WTC11 (cell line): Measurements from ENCODE around the gene CD93.

Source experiments
- ATF2 ChIP-seq: sonication (generic); formaldehyde crosslinking; IDR thresholded peaks from 2 replicates; pipeline ENCODE4 v1.8.1; 2022; ENCODE audit warnings: low read depth, missing genetic modification reagents, borderline replicate concordance
- CBFB ChIP-seq: sonication (generic); formaldehyde crosslinking; IDR thresholded peaks from 2 replicates; pipeline ENCODE4 v1.8.1; 2022; ENCODE audit warnings: mild to moderate bottlenecking, low read depth, missing genetic modification reagents
- CTCF ChIP-seq: fragments of 200-600 bp; IDR thresholded peaks from 2 replicates; pipeline ENCODE4 v1.8.0; 2022; ENCODE audit warnings: antibody characterized with exemption
- E2F4 ChIP-seq: sonication (generic); formaldehyde crosslinking; IDR thresholded peaks from 2 replicates; pipeline ENCODE4 v1.8.1; 2022; ENCODE audit warnings: low read depth, mild to moderate bottlenecking, moderate library complexity, missing genetic modification reagents, borderline replicate concordance
- FOXP1 ChIP-seq: sonication (generic); formaldehyde crosslinking; IDR thresholded peaks from 2 replicates; pipeline ENCODE4 v1.8.0; 2022; ENCODE audit warnings: missing genetic modification reagents, mild to moderate bottlenecking, moderate library complexity, borderline replicate concordance
- IRF1 ChIP-seq: sonication (generic); formaldehyde crosslinking; IDR thresholded peaks from 2 replicates; pipeline ENCODE4 v1.8.0; 2023; ENCODE audit warnings: missing genetic modification reagents
- MAX ChIP-seq: sonication (generic); formaldehyde crosslinking; IDR thresholded peaks from 2 replicates; pipeline ENCODE4 v1.8.0; 2022; ENCODE audit warnings: mild to moderate bottlenecking, missing genetic modification reagents
- NR2C2 ChIP-seq: sonication (generic); formaldehyde crosslinking; IDR thresholded peaks from 2 replicates; pipeline ENCODE4 v1.8.0; 2022; ENCODE audit warnings: mild to moderate bottlenecking, missing genetic modification reagents
- RORB ChIP-seq: fragments of 250-450 bp; sonication (Bioruptor Pico); IDR thresholded peaks from 2 replicates; pipeline ENCODE4 v1.9.0; 2021; ENCODE audit warnings: mild to moderate bottlenecking
- SMAD4 ChIP-seq: sonication (generic); formaldehyde crosslinking; IDR thresholded peaks from 2 replicates; pipeline ENCODE4 v1.8.0; 2022; ENCODE audit warnings: mild to moderate bottlenecking, missing genetic modification reagents
- SP1 ChIP-seq: sonication (generic); formaldehyde crosslinking; conservative IDR thresholded peaks from 2 replicates; pipeline ENCODE4 v1.8.1; 2022; ENCODE audit warnings: missing genetic modification reagents
- STAT6 ChIP-seq: sonication (generic); formaldehyde crosslinking; conservative IDR thresholded peaks from 2 replicates; pipeline ENCODE4 v1.8.1; 2023; ENCODE audit warnings: mild to moderate bottlenecking, low read depth, missing genetic modification reagents, moderate library complexity
- ZNF121 ChIP-seq: sonication (generic); formaldehyde crosslinking; IDR thresholded peaks from 2 replicates; pipeline ENCODE4 v1.8.0; 2023; ENCODE audit warnings: missing genetic modification reagents

- TF ChIP-seq CTCF (no peak), E2F4 (no peak), CBFB (no peak), NR2C2 (CRISPR knock-in tag) (no peak), SP1 (CRISPR knock-in tag) (no peak), ATF2 (no peak), ZNF121 (CRISPR knock-in tag) (no peak), MAX (no peak), SMAD4 (no peak), IRF1 (CRISPR knock-in tag) (no peak), FOXP1 (CRISPR knock-in tag) (no peak), STAT6 (CRISPR knock-in tag) (no peak), RORB (CRISPR knock-in tag) (no peak)
These were observed 23.0 kb downstream of the CD93 start for GRCh38 chr20:23063168-23063567.
